Endothelial cell of umbilical vein (primary cell): ENCODE data around the gene COLGALT1. TPM values are rescaled to one million over a fixed set of nuclear protein-coding genes. Genes with fewer than 3 reads are reported as not detected.

Experiments used
- BruUV-seq: library from RNA; stranded (reverse); fragments of 400-500 nt; replicated peaks from 2 replicates; lab custom pipeline; 2021; lab: Mats Ljungman, UMichigan
- CTCF ChIA-PET: fragments of 300-600, 350-600 bp; sonication (Branson Sonifier 250); formaldehyde crosslinking; loops from one replicate; lab custom pipeline; 2021; ENCODE audit warnings: antibody characterized with exemption, inconsistent platforms; lab: Charles Lee
- POLR2A ChIA-PET: fragments of 300-600, 350-600 bp; sonication (Branson Sonifier 250); formaldehyde crosslinking; loops from one replicate; lab custom pipeline; 2021; ENCODE audit warnings: antibody characterized with exemption, inconsistent platforms; lab: Charles Lee
- DNase-seq: peaks from one replicate; pipeline ENCODE4 v3.0.0-alpha.2; 2011; ENCODE audit warnings: low read depth, low spot score
- FAIRE-seq: peaks from 2 replicates; lab custom pipeline; 2011; peaks lifted over from hg19 to GRCh38; lab: Jason Lieb, UNC
- H2AFZ ChIP-seq: 2 replicates; pipeline ENCODE4 v1.6.0; 2012; ENCODE audit warnings: low read depth, low read length, control low read depth, inconsistent platforms
- H3K27ac ChIP-seq: 2 replicates; pipeline ENCODE4 v1.5.1; 2011; ENCODE audit warnings: low read depth, mild to moderate bottlenecking, control low read depth, low read length, moderate library complexity; ENCODE audit not compliant: insufficient read depth
- H3K27me3 ChIP-seq, 2 experiments: 2 replicates each; pipeline versions ENCODE4 v1.6.0 to v1.6.1; 2011; ENCODE audit warnings: low read length in 2 of 2, mixed read lengths in 1 of 2; ENCODE audit not compliant: control insufficient read depth in 2 of 2, insufficient read depth in 2 of 2
- H3K36me3 ChIP-seq, 2 experiments: 2 replicates in 1 of 2; 3 replicates in 1 of 2; pipeline ENCODE4 v1.5.1; 2011; ENCODE audit warnings: low read length in 2 of 2, mild to moderate bottlenecking in 1 of 2, moderate library complexity in 1 of 2; ENCODE audit not compliant: control insufficient read depth in 2 of 2, insufficient read depth in 2 of 2; ENCODE audit errors: extremely low read depth in 1 of 2
- H3K4me1 ChIP-seq: 3 replicates; pipeline ENCODE4 v1.5.1; 2011; ENCODE audit warnings: mild to moderate bottlenecking, low read length; ENCODE audit not compliant: control insufficient read depth, insufficient read depth; ENCODE audit errors: extremely low read depth
- H3K4me2 ChIP-seq: 2 replicates; pipeline ENCODE4 v1.6.1; 2011; ENCODE audit warnings: low read length, control low read depth, mixed read lengths; ENCODE audit not compliant: insufficient read depth
- H3K4me3 ChIP-seq, 3 experiments: fragments of 200-600 bp in 1 of 3; sonication (generic), shearing (Covaris generic) in 1 of 3; replicated peaks in 1 of 3; 2 replicates each; pipeline ENCODE4 v1.5.1; 2011 to 2016; ENCODE audit warnings: control low read depth in 3 of 3, low read length in 3 of 3, mild to moderate bottlenecking in 2 of 3, inconsistent platforms in 1 of 3, low read depth in 1 of 3, moderate library complexity in 1 of 3; ENCODE audit not compliant: insufficient read depth in 1 of 3
- H3K79me2 ChIP-seq: 2 replicates; pipeline ENCODE4 v1.6.0; 2012; ENCODE audit warnings: low read length, inconsistent platforms; ENCODE audit not compliant: control insufficient read depth, insufficient read depth
- H3K9ac ChIP-seq: replicated peaks from 2 replicates; pipeline ENCODE3; 2011; ENCODE audit warnings: low read length, control low read depth; ENCODE audit not compliant: insufficient read depth; ENCODE audit errors: extremely low read depth
- H3K9me1 ChIP-seq: replicated peaks from 3 replicates; pipeline ENCODE4 v1.6.0; 2011; ENCODE audit warnings: mild to moderate bottlenecking, low read length; ENCODE audit not compliant: control insufficient read depth, insufficient read depth; ENCODE audit errors: extremely low read depth
- H3K9me3 ChIP-seq: replicated peaks from 2 replicates; pipeline ENCODE4 v1.5.1; 2012; ENCODE audit warnings: low read length, inconsistent platforms; ENCODE audit not compliant: control insufficient read depth, insufficient read depth
- H4K20me1 ChIP-seq: replicated peaks from 2 replicates; pipeline ENCODE3; 2011; ENCODE audit warnings: mild to moderate bottlenecking, low read length; ENCODE audit not compliant: control insufficient read depth, insufficient read depth; ENCODE audit errors: extremely low read depth
- CTCF ChIP-seq, 2 donors: IDR thresholded peaks; 1 replicate in 1 of 2; 2 replicates in 1 of 2; pipeline ENCODE4 v1.5.1; 2011; ENCODE audit warnings: low read length in 2 of 2, mild to moderate bottlenecking in 2 of 2, moderate library complexity in 2 of 2, control low read depth in 1 of 2, inconsistent platforms in 1 of 2, low read depth in 1 of 2; ENCODE audit not compliant: insufficient read depth in 1 of 2; ENCODE audit errors: extremely low read depth in 1 of 2
- EZH2 ChIP-seq: IDR thresholded peaks from 2 replicates; pipeline ENCODE4 v1.6.1; 2012; ENCODE audit warnings: borderline replicate concordance, low read depth, mild to moderate bottlenecking, moderate library complexity, low read length, inconsistent platforms; ENCODE audit not compliant: severe bottlenecking
- FOS ChIP-seq: IDR thresholded peaks from 2 replicates; pipeline ENCODE4 v1.6.1; 2011; ENCODE audit warnings: mild to moderate bottlenecking, low read length, moderate library complexity, borderline replicate concordance; ENCODE audit not compliant: insufficient read depth
- GATA2 ChIP-seq: IDR thresholded peaks from 2 replicates; pipeline ENCODE4 v1.7.0; 2011; ENCODE audit warnings: low read depth, mild to moderate bottlenecking, moderate library complexity, mixed read lengths, low read length; ENCODE audit not compliant: insufficient read length, insufficient read depth
- JUN ChIP-seq: IDR thresholded peaks from 2 replicates; pipeline ENCODE4 v1.6.1; 2011; ENCODE audit warnings: borderline replicate concordance, low read depth; ENCODE audit not compliant: insufficient read length, insufficient read depth
- MAX ChIP-seq: IDR thresholded peaks from 2 replicates; pipeline ENCODE4 v1.6.1; 2011; ENCODE audit not compliant: insufficient read depth, insufficient read length
- MYC ChIP-seq: IDR thresholded peaks from one replicate; pipeline ENCODE4 v1.6.1; 2011; ENCODE audit warnings: mild to moderate bottlenecking, low read depth, low read length
- POLR2A ChIP-seq: IDR thresholded peaks from 2 replicates; pipeline ENCODE4 v1.6.1; 2012; ENCODE audit warnings: low read depth, mild to moderate bottlenecking, control low read depth, low read length
- POLR2AphosphoS5 ChIP-seq: IDR thresholded peaks from 2 replicates; pipeline ENCODE4 v1.6.1; 2012; ENCODE audit warnings: low read depth, mild to moderate bottlenecking, control low read depth, low read length, moderate library complexity; ENCODE audit not compliant: insufficient read depth
- dilution Hi-C: fragments of 300-500 bp; cut with MboI; formaldehyde crosslinking; loops from one replicate; pipeline ENCODE4 v1.15.0; 2019; ENCODE audit warnings: low sequenced_read_pairs; ENCODE audit not compliant: extremely low pct_ligation_motif_present
- intact Hi-C: fragments of 100-400 bp; cut with micrococcal nuclease; formaldehyde crosslinking; loops from one replicate; pipeline ENCODE4 v1.10.0; 2022
- polyA plus RNA-seq, 4 experiments: library from polyadenylated mRNA; depleted of rRNA in 3 of 4; stranded (reverse) in 3 of 4; unstranded in 1 of 4; fragments of >200 nt; gene quantifications; 2 replicates each; pipeline versions ENCODE4 v1.2.1 to v1.2.3, GENCODE V29; 2011 to 2012; ENCODE audit warnings: missing spikeins in 1 of 4
- total RNA-seq: library from RNA; stranded (reverse); gene quantifications from 2 replicates; pipeline ENCODE4 v1.2.3, GENCODE V29; 2021

The COLGALT1 gene
- total and polyA plus RNA-seq, 2 donors (not counting 3 experiments of a cell fraction or from before 2014, with no cell fraction given), result 263 to 355 TPM

GRCh38 chr19:17617807-17618192, 62.4 kb downstream of the COLGALT1 start:
- BruUV-seq, result no TSS peak
- Histone ChIP-seq H2AFZ (no peak overlapping the region), H3K27me3 (peaks cover 2 to 3% of the 10 kb centered on the region in 2 experiments), H3K36me3 (no peaks in the 10 kb centered on the region), H3K4me2 (no peak overlapping the region), H3K79me2 (no peaks in the 10 kb centered on the region), H3K4me3 (no peak overlapping the region), H4K20me1 (no peaks in the 10 kb centered on the region), H3K27ac (no peak overlapping the region), H3K9me3 (no peaks in the 10 kb centered on the region), H3K4me1 (no peaks in the 10 kb centered on the region), H3K9ac (no peak overlapping the region), H3K9me1 (no peaks in the 10 kb centered on the region)
- dilution Hi-C loops, result no loop called here
- ChIA-PET POLR2A (no interaction called here), CTCF (no interaction called here)
- no peak for FAIRE-seq
- TF ChIP-seq JUN (no peak), POLR2A (no peak), MAX (no peak), FOS (no peak), CTCF (IDR thresholded peaks at IDR 0.05; ENCODE audit: extremely low read depth in 1 of 2, insufficient read depth in 1 of 2, low read depth in 1 of 2, low read length in 2 of 2) (no peak), EZH2 (no peak), POLR2AphosphoS5 (no peak), MYC (no peak), GATA2 (no peak)
- no peak for DNase-seq
- intact Hi-C loops, result no loop called here
